KMS-11 (cell line): ENCODE results near the gene GPR137.

Experiments used
- H2AFZ ChIP-seq: fragments of 200-600 bp; sonication (generic); 2 replicates; pipeline ENCODE4 v1.6.1; 2016; ENCODE audit warnings: antibody characterized with exemption, mixed run types, low read depth
- H3K27ac ChIP-seq: fragments of 200-600 bp; sonication (generic); 2 replicates; pipeline ENCODE4 v1.6.1; 2016; ENCODE audit warnings: mild to moderate bottlenecking, mixed run types
- H3K27me3 ChIP-seq: fragments of 200-600 bp; sonication (generic); 2 replicates; pipeline ENCODE4 v1.6.1; 2017; ENCODE audit warnings: mild to moderate bottlenecking, low read depth, mixed run types, moderate library complexity; ENCODE audit not compliant: insufficient read depth
- H3K36me3 ChIP-seq: fragments of 200-600 bp; sonication (generic); 2 replicates; pipeline ENCODE4 v1.6.1; 2017; ENCODE audit warnings: mild to moderate bottlenecking, mixed run types; ENCODE audit not compliant: insufficient read depth
- H3K4me1 ChIP-seq: fragments of 200-600 bp; sonication (generic); 2 replicates; pipeline ENCODE4 v1.6.1; 2016; ENCODE audit warnings: mild to moderate bottlenecking, low read depth, mixed run types; ENCODE audit not compliant: poor library complexity, severe bottlenecking
- H3K4me2 ChIP-seq: fragments of 200-600 bp; sonication (generic); 2 replicates; pipeline ENCODE4 v1.7.0; 2016; ENCODE audit warnings: mild to moderate bottlenecking, mixed run types
- H3K4me3 ChIP-seq: fragments of 200-600 bp; sonication (generic); IDR thresholded peaks from 2 replicates; pipeline ENCODE4 v1.6.1; 2017; ENCODE audit warnings: low read depth, low read length, mixed read lengths; ENCODE audit not compliant: insufficient read depth
- H3K79me2 ChIP-seq: fragments of 200-600 bp; sonication (generic); 2 replicates; pipeline ENCODE4 v1.6.1; 2016; ENCODE audit warnings: low read depth, mixed run types; ENCODE audit not compliant: insufficient read depth
- H3K9ac ChIP-seq: fragments of 200-600 bp; sonication (generic); 2 replicates; pipeline ENCODE4 v1.6.1; 2016; ENCODE audit warnings: mild to moderate bottlenecking, mixed run types
- H4K20me1 ChIP-seq: fragments of 200-600 bp; sonication (generic); 2 replicates; pipeline ENCODE4 v1.6.1; 2016; ENCODE audit warnings: mild to moderate bottlenecking, mixed run types; ENCODE audit not compliant: insufficient read depth
- TF ChIP-seq, protein P1 (sequence below): fragments of 200-600 bp; sonication (generic); conservative IDR thresholded peaks from 2 replicates; pipeline ENCODE4 v1.6.1; 2017; ENCODE audit warnings: low read depth, mild to moderate bottlenecking, antibody characterized with exemption, low read length, moderate library complexity, mixed read lengths

GPR137 gene

DNA sequence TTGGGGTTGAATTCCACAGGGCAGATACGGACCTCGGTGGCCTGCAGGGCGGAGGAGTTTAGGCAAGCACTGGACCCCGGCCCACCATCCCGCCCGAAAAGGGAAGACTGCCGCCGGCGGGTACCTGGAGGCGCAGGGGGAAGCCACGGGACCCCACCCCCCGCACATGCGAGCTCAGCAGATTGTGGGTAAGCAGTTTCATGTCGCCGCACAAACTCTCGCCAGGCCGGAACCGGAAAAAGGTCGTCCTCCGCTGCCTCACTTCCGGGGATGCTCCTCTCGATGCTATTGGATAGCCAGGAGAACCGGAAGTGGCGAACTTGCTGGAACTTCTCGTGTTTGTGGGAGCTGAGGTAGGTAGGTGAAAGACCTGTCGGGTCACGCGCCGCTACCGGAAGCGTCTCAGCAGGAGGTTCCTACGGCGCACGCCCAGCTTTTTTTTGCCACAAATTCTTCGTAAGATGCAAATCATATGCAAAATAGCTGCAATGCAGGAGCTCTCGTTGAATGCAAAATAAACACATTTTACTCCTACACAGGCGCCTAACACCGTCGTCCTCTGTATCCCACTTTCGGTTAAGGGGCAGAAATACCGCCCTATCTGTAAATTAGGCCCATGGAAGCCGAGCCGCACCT is 31.8 kb downstream of the GPR137 start, which contains the start of gene TRMT112:
TRMT112 (minus strand) TSS at position 235 of the 636 bp plus-strand sequence; CDS start at position 202, 33 bp downstream.
- H3K27me3 ChIP-seq, result no peaks in the 10 kb centered on the region
- peak within 1 kb of the TSS; percentile 84 for H3K9ac ChIP-seq
- TF ChIP-seq, protein P1, sequence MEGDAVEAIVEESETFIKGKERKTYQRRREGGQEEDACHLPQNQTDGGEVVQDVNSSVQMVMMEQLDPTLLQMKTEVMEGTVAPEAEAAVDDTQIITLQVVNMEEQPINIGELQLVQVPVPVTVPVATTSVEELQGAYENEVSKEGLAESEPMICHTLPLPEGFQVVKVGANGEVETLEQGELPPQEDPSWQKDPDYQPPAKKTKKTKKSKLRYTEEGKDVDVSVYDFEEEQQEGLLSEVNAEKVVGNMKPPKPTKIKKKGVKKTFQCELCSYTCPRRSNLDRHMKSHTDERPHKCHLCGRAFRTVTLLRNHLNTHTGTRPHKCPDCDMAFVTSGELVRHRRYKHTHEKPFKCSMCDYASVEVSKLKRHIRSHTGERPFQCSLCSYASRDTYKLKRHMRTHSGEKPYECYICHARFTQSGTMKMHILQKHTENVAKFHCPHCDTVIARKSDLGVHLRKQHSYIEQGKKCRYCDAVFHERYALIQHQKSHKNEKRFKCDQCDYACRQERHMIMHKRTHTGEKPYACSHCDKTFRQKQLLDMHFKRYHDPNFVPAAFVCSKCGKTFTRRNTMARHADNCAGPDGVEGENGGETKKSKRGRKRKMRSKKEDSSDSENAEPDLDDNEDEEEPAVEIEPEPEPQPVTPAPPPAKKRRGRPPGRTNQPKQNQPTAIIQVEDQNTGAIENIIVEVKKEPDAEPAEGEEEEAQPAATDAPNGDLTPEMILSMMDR, result no peak
- H3K27ac ChIP-seq, result peak within 1 kb of the TSS; percentile 88
- H4K20me1 ChIP-seq, result no peaks in the 10 kb centered on the region
- H3K4me1 ChIP-seq, result peaks cover 33% of the 10 kb centered on the region
- no peak within 1 kb of the TSS for H3K4me3 ChIP-seq
- peaks cover 19% of the 10 kb centered on the region; the same call in 1 of the 2 replicates for H3K79me2 ChIP-seq
- H3K36me3 ChIP-seq, result no peaks in the 10 kb centered on the region
- H2AFZ ChIP-seq, result peak within 1 kb of the TSS; percentile 67; the same call in 1 of the 2 replicates
- H3K4me2 ChIP-seq, result peak within 1 kb of the TSS; percentile 94

DNA sequence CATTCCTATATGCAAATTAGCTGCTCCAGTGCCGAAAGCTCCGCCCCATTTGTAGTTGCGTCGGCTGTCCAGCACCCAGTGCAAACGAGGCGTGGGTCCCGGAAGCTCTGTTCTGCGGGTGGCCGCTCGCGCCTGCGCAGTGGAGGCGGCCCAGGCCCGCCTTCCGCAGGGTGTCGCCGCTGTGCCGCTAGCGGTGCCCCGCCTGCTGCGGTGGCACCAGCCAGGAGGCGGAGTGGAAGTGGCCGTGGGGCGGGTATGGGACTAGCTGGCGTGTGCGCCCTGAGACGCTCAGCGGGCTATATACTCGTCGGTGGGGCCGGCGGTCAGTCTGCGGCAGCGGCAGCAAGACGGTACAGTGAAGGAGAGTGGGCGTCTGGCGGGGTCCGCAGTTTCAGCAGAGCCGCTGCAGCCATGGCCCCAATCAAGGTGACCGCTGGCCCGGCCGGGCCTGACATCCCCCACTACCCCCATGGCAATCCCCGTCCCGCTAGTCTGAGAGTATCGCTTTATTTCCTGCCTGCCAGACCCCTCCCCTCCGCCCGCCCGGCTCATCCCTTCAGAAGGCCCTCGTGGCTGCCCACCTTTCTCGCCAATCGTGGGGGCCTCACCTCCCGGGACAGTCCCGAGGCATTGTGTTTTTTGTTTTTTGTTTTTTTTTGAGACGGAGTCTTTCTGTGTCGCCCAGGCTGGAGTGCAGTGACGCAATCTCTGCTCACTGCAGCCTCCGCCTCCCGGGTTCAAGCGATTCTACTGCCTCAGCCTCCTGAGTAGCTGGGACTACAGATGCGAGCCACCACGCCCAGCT is 32.5 kb downstream of the GPR137 start, which contains the start of gene PRDX5:
PRDX5 (plus strand) TSS at position 161 of the 805 bp plus-strand sequence; CDS start at position 256, 95 bp downstream.
- Histone ChIP-seq H3K4me2 (peak within 1 kb of the TSS; percentile 94), H3K27me3 (no peaks in the 10 kb centered on the region), H3K27ac (peak within 1 kb of the TSS; percentile 88), H3K36me3 (no peaks in the 10 kb centered on the region), H3K4me3 (no peak within 1 kb of the TSS), H2AFZ (peak within 1 kb of the TSS; percentile 67; the same call in 1 of the 2 replicates), H3K4me1 (peaks cover 33% of the 10 kb centered on the region), H3K79me2 (peaks cover 12% of the 10 kb centered on the region; the same call in 1 of the 2 replicates), H4K20me1 (no peaks in the 10 kb centered on the region), H3K9ac (peak within 1 kb of the TSS; percentile 84)
- TF ChIP-seq, protein P1, result no peak

DNA sequence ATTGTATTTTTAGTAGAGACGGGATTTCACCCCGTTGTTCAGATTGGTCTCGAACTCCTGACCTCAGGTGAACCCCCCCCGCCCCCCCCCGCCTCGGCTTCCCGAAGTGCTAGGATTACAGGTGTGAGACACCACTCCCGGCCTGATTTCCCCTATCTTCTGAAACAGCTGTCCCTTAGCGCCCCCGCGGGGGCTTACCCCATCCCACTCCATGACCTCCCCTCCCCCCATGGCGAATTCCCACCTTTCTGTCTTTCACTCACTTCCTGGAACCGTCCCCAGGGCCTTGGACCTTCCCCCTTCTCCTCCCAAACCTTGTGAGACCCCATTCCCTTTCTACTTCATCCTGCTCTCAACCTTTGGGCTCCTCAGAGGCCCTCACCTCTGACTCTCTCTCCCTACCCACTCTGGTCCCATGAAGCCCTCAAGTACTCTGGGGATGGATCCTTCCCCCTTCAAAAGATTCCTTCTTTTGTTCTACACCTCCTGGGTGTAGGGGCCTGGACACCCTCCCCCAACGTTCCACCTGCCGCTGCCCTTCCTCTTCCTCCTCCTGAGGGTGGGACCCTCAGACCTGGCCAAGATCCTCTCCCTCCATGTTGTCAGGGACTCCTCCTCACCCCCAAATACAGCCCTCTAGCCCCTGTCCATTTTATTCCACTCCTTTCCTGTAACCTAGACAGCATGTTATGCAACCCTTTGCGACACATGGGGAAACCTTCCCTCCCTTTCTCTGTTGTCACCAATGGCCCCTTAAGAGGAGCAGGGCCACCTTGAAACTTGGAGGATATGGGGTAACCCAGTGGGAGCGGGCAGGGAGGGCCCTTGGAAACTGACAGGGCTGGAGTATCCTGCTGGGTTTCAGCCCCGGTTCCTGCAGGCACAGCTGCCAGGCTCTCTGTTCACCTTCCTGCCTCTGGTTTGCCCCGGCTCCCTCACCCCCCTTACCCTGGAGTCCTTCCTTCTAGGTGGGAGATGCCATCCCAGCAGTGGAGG is 33.4 kb downstream of the GPR137 start:
- Histone ChIP-seq H3K36me3 (no peaks in the 10 kb centered on the region), H3K4me1 (peaks cover 33% of the 10 kb centered on the region), H3K4me3 (no peak overlapping the region), H3K79me2 (peaks cover 10% of the 10 kb centered on the region; the same call in 1 of the 2 replicates), H4K20me1 (no peaks in the 10 kb centered on the region), H3K27ac (peak overlapping the region; percentile 88; the same call in 1 of the 2 replicates), H2AFZ (peak overlapping the region; percentile 67; the same call in 1 of the 2 replicates), H3K27me3 (no peaks in the 10 kb centered on the region), H3K4me2 (peak overlapping the region; percentile 91), H3K9ac (peak overlapping the region; percentile 84; the same call in 1 of the 2 replicates)
- TF ChIP-seq, protein P1, result no peak

DNA sequence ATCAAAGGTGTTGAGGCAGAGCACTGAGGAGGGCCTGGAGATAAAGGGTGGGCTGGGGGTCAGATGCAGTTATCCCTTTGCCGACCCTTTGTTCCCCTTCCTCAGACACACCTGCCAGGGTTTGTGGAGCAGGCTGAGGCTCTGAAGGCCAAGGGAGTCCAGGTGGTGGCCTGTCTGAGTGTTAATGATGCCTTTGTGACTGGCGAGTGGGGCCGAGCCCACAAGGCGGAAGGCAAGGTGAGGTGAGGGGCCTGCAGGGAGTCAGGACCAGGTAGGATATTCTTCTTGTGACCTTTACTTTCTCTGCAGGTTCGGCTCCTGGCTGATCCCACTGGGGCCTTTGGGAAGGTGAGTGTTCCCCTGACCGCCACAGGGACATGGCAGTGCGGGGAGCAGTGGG is 34.9 kb downstream of the GPR137 start:
- no peak overlapping the region for H3K4me3 ChIP-seq
- H4K20me1 ChIP-seq, result no peaks in the 10 kb centered on the region
- H3K27me3 ChIP-seq, result no peaks in the 10 kb centered on the region
- no peak overlapping the region for H3K4me2 ChIP-seq
- H3K9ac ChIP-seq, result no peak overlapping the region
- TF ChIP-seq, protein P1, result no peak
- no peak overlapping the region for H2AFZ ChIP-seq
- H3K4me1 ChIP-seq, result peaks cover 20% of the 10 kb centered on the region
- no peak overlapping the region for H3K27ac ChIP-seq
- H3K36me3 ChIP-seq, result no peaks in the 10 kb centered on the region
- H3K79me2 ChIP-seq, result no peaks in the 10 kb centered on the region
